HG02970 (cell line): Measurements from ENCODE around the gene PDE10A.
"Not testable (repeated sequence)": the region's sequence is repeated elsewhere in the genome, so short reads cannot be mapped to it uniquely, and the experiment has no call there.

Experiments
- ATAC-seq: cut with Tn5 transposase; IDR thresholded peaks from one replicate; pipeline ENCODE4 v1.9.1; 2021; ENCODE audit warnings: mild to moderate bottlenecking, moderate library complexity, moderate number of reproducible peaks; ENCODE audit not compliant: unreplicated experiment, low FRiP score

Gene PDE10A

DNA sequence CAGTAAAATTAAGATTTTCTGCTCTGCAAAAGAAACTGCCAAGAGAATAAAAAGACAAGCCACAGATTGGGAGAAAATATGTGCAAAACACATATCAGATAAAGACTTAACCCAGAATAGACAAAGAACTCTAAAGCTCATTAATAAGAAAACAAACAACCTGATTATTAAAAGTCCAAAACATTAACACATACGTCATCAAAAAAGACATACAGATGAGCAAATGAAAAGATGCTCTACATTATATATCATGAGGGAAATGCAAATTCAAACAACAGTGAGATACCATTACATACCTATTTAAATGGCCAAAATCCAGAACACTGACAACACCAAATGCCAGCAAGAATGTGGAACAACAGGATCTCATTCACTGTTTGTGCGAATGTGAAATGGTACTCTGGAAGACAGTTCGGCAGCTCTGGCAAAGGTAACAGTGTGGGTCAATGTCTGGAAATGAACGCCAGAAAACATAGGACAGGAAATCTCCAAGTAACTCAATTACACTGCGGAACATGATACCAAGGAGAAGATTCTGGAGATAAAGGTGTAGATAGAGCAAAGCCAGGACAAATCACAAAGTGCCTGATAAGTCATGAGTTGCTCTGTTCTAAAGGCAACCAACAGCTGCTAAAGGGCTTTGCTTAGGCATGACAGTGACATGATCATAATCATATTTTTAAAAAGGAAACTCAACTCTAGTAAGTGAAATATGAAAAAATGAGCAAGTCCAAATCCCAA lies 96.8 kb downstream of the PDE10A start:
- ATAC-seq: no peak

DNA sequence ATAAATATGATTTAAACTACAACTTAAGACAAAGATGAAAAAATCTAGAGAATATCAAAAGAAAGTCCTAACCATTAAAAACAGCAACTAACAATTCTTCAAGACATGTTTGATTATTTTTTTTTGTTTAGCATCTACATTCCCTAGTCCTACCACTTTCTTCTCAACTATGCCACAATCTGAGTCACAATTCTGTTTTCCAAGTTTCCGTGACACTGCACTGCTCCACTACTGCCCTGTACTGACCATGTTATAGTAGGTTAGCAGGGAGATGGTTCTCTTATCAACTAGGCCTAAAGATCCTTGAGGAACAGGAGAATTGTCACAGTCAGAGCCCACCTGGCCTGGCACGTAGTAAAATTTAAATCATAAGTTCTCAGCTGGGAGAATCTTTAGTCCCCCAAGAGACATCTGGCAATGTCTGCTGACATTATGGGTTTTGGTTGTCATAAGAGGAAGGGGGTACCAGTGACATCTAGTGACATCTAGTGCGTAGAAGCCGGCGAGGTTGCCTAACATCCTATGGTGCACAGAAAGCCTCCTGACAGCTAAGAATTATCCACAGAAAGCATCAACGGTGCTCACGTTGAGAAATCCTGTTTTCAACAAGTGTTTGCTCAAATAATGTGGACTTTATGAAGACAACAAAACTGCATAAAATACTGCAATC lies 100.5 kb downstream of the PDE10A start:
- ATAC-seq: no peak

DNA sequence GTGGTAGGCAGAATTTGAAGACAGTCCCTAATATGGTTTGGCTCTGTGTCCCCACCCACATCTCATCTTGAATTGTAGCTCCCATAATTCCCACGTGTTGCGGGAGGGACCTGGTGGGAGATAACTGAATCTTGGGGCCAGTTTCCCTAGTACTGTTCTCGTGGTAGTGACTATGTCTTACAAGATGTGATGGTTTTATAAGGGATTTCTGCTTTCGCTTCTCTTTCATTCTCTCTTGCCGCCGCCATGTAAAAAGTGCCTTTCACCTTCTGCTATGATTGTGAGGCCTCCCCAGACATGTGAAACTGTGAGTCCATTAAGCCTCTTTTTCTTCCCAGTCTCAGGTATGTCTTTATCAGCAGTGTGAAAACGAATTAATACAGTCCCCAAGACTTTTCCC lies 103.4 kb downstream of the PDE10A start:
- no peak for ATAC-seq

DNA sequence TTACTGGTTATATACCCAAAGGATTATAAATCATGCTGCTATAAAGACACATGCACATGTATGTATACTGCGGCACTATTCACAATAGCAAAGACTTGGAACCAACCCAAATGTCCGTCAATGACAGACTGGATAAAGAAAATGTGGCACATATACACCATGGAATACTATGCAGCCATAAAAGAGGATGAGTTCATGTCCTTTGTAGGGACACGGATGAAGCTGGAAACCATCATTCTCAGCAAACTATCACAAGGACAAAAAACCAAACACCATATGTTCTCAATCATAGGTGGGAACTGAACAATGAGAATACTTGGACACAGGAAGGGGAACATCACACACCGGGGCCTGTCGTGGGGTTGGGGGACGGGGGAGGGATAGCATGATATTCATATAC lies 104.9 kb downstream of the PDE10A start:
- ATAC-seq: not testable (repeated sequence)

DNA sequence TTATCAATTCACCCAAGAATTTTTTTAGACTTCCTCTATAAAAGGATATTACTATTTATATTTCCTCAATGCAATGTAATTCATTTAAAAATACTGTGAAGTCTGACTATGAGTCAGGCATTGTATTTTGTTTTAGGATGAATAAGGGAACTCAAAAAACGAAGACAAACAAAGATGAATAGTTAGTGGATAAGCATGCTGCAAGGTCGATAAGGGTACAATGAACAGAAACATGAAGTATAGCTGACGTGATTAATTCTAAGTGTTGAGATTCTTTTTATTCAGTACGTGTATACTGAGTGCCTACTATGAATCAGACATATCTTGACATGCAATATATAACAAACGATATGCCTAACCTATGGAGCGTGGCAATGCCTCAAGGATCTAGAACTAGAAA lies 105.4 kb downstream of the PDE10A start:
- ATAC-seq: no peak

DNA sequence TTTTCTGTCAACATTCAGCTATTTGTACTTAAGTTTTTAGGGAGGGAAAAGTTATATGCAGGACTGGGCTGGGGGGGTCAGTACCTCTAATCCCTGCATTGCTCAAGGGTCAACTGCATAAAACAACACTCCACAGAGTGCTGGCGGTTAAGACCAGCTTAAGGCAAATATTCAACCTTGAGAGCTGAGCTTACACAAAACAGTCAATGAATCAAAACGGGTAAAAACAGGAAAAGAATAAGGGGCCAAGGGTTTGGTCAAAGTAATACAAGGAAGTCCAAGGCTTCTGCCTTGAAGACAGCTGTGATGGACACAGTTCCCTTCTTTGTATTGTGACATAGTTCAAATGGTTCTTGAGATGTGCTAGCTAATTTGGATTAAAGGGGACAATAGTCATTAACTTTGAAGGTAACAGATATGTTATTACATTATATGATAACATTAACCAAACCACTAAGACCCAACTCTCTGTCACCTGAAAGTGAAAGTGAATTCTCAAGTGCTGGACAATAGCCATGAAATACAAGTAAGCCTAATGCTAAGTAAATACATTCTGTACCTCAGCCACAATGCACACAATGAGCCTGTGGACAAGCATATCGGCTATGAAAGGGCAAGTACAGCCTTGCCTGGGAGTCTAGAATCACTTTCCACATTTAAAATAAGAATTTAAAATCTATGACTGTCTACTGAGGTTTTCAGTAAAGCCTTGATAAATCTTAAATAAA lies 106.8 kb downstream of the PDE10A start:
- no peak for ATAC-seq

DNA sequence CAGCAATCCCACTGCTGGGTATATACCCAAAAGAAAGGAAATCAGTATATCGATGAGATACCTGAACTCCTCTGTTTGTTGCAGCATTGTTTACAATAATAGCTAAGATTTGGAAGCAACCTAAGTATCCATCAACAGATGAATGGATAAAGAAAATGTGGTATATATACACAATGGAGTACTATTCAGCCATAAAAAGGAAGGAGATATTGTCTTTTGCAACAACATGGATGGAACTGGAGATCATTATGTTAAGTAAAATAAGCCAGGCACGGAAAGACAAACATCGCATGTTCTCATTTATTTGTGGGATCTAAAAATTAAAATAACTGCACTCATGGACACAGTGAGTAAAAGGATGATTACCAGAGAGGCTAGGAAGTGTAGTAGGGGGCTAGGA lies 108.4 kb downstream of the PDE10A start:
- not testable (repeated sequence) for ATAC-seq

DNA sequence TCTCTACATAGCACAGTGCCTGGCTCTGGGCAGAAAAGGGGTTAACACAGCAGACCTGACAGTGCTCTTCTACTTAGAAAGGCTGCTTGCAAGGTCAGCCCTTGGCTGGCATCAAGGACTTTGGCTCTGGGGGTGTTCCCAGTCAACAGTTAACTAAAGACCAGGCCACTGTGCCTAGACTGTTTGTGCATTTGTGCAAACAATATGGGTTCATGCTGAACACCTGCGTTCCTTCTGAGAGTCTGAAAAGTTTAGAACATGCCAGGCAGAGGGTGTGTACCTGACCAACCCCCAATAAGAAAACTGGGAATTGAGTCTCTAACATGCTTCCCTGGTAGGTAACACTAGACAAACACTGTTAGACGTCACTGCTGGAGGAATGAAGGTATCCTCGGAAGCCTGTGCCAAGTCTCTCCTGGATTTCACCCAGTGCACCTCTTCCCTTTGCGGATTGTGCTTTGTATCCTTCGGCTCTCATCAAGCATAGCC lies 110.7 kb downstream of the PDE10A start:
- ATAC-seq: no peak

DNA sequence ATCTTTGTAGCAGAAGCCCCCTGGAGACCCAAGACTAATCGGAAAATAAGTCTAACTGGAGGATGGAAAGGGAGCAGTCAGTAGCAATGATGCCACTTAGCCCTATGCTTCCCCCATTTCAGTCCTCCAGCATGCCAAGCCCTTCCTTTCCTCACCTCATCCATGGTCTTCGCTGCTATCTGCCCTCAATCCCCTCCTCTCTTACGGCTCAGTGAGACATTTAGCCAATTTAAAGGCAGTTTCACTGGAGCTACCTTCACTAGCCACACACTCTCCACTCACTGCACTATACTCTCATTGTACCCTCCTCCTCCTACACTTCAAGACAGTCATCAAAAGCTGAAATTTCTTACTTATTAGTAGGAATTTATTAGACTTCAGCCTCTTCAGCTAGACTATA lies 111.2 kb downstream of the PDE10A start:
- ATAC-seq: no peak

DNA sequence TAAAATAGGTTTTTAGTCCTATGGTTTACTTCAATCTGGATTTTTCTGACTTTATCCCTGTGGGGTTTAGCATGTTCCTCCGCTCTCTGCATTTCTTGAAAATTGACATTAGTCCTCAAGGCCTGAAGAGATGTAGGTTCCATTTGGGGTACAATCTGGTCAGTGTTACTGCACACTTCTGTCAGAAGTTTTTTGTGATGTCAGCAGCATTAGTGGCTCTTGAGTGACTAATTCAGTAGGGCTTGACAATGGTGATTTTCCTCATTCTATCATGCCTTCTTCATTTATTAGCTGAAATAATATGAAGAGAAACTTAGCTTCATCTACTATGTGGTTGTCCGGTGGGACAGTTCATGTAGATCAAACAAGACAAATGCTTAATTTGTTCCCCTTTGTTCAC lies 114.6 kb downstream of the PDE10A start:
- ATAC-seq: no peak

DNA sequence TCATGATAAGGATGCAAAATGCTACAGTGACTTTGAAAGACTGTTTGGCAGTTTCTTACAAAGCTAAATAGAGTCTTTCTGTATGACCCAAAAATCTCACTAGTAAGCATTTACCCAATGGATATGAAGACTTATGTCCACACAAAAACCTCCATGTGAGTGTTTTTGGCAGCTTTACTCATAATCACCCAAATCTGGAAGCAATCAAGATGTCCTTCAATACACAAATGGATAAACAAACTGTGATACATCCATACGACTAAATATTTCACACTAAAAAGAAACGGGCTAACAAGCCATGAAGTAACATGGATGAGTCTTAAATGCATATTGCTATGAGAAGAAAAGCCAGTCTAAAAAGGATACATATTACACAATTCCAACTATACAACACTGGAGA lies 117.2 kb downstream of the PDE10A start:
- no peak for ATAC-seq

DNA sequence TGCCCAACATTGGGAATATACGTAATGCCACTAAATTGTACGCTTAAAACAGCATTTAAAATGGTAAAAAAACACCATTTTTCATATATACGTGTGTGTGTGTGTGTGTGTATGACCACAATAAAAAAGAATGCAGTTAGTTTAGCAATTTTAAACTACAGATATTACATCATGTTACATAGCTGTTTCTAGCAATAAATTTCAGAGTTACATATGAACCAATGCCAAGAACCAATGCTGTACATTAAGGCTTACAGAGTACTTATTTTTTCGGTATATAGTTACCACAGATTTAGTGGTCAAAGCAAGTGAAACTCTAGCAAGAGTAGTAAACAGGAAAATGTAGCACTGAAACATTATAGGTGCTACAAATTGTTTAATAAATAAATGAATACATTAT lies 119.3 kb downstream of the PDE10A start:
- ATAC-seq: no peak

DNA sequence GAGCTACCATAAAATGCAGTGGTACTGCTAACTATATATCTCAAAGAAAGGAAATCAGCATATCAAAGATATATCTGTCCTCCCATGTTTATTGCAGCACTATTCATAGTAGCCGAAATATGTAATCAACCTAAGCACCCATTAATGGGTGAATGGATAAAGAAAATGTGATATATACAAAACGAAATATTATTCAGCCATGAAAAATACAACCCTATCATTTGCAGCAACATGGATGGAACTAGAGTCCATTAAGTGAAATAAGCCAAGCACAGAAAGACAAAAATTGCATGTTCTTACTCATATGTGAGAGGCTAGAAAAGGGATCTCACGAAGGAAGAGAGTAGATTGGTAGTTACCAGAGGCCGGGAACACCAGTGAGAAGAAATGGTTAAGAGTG lies 126.1 kb downstream of the PDE10A start:
- no peak for ATAC-seq

DNA sequence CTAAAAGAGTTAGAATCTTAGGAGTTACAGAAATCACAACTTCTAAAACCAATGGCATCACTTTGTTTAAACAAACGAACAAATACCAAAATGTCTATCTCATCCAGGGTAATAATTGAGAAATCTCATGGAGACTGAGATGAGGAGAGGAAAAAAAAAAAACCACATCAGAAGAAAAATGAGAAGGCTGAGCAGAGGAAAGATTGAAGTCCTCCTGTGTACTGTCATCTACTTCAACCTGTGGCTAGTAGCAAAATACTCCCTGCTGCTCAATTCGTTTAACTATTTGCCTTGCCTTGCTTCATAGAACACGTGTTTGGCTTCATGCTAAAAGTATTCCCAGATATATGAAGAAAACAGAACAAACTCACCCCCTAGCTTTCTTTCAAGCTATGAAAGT lies 143.7 kb downstream of the PDE10A start:
- no peak for ATAC-seq

DNA sequence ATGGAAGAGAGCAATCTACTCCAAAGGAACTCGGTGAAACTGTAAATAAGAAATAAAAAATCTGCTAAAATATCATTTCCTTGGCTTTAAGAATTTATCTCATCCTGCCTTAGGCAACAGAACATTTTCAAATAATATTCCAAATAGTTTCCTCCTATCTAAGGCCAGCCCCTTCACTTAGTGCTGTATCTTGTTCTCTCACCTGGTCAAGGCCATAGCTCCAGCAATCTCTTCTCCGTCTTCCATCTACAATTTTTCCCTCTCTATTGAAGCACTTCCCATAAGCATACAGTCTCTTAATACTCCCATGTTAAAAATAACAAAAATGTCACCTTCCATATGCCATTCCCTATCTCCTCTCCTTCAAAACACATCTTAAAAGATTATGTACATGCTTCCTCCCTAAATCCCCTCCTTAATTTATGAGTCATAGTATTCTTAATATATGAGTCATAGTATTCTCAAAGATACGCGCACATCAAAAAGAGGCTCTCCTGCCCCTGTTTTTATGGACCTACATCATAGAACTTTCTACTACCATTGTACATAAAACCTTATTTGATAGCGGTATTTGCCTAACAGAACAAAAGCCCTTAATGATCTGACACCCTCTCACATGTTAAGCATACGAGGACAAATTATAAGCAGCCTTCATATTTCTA lies 146.9 kb downstream of the PDE10A start:
- ATAC-seq: no peak

DNA sequence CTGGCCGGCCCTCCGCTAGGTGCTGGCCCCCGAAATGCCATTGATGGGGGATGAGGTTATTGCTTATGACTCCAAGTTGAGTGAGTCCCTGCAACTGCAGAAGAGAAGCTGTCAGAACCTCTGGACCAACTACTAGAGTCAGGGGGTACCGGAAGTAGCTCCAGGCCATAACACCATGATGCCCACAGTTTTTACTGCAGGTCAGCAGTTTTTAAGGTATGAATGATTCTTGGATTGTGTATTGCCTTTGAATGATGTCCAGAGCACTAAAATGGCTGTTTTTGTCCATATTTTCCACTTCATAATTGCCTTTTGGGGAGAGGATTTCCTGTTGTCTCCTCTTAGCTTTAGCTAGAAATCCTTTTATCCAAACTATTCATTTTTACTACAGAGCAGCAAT lies 148.4 kb downstream of the PDE10A start:
- ATAC-seq: no peak

DNA sequence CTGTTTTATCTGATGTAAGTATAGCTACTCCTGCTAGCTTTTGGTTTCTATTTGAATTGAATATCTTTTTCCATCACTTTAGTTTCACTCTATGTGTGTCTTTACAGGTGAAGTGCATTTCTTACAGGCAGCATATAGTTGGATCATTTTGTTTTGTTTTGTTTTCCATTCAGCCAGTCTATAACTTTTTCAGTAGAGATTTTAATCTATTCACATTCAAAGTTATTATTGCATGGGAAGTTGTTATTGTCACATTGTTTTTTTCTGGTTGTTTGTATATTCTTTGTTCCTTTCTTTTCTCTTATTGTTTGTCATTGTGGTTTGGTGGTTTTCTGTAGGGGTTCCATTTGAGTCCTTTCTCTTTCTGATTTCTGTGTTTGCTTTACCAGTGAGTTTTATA lies 151.2 kb downstream of the PDE10A start:
- peak; percentile 96 for ATAC-seq

DNA sequence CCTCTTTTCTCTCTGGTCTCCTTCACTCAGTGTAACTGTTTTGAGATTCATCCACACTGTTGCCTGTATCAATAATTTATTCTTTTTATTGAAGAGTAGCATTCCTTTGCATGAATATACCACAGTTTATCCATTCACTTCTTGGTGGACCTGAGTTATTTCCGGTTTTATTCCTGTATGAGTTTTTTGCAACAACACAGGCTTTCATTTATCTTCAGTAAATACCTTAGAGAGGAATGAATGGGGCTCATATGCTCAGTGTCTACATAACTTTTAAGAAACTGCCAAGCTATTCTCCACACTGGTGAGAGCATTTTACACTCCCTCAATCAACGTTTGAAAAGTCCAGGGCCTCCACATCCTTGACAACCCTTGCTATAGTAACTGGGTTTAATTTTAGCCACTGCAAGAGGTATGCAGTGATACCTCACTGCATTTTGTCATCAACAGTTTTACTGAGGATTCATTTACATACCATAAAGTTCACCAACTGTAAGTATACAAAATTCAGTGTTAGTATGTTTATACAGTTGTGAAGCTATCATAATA lies 154.6 kb downstream of the PDE10A start:
- no peak for ATAC-seq

DNA sequence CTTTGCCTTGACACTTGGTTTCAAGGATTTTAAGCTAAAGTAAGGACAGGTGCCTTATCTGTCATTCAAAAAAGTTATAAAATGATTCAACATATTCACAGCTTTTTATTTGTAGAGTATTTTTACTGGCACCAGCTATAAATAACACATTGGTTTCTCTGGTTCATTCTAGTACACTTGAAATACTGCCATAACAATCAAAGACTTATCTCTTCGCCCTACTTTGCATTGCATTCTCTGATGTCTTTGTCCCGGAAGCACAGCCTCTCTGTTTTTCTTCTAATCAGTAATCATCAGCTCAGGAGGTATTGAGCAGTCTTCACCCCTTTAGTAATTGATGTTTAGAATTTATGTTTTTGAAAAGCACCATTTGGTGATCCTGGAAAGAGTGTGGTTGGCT lies 156.4 kb downstream of the PDE10A start:
- ATAC-seq: no peak

DNA sequence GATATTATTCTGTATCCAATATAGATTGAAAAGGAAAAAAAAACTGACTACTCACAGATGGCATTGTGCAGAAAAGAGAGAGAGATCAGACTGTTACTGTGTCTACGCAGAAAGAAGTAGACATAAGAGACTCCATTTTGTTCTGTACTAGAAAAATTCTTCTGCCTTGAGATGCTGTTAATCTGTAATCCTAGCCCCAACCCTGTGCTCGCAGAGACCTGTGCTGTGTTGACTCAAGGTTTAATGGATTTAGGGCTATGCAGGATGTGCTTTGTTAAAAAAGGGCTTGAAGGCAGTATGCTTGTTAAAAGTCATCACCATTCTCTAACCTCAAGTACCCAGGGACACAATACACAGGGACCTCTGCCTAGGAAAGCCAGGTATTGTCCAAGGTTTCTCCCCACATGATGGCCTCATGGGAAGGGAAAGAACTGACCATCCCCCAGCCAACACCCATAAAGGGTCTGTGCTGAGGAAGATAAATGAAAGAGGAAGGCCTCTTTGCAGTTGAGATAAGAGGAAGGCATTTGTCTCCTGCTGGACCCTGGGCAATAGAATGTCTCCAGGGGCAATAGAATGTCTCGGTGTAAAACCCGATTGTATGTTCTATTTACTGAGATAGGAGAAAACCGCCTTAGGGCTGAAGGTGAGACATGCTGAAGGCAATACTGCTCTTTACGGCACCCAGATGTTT lies 162.7 kb downstream of the PDE10A start:
- not testable (repeated sequence) for ATAC-seq
